Fibroblast of lung (primary cell): ENCODE data around the gene IL10RB. TPM values are rescaled to one million over a fixed set of nuclear protein-coding genes. Genes with fewer than 3 reads are reported as not detected.

Experiments
- DNase-seq, 2 donors: peaks; one replicate each; pipeline versions ENCODE4 v3.0.0 to v3.0.0-alpha.2; 2010; ENCODE audit warnings: low read depth in 2 of 2
- H2AFZ ChIP-seq: 2 replicates; pipeline ENCODE4 v1.5.1; 2012; ENCODE audit warnings: low read length, control low read depth, inconsistent platforms
- H3K27ac ChIP-seq: 2 replicates; pipeline ENCODE4 v1.5.1; 2011; ENCODE audit warnings: low read length, control low read depth; ENCODE audit not compliant: insufficient read depth
- H3K27me3 ChIP-seq: 2 replicates; pipeline ENCODE4 v1.5.1; 2011; ENCODE audit warnings: mild to moderate bottlenecking, low read length; ENCODE audit not compliant: control insufficient read depth, insufficient read depth
- H3K36me3 ChIP-seq: 2 replicates; pipeline ENCODE4 v1.5.1; 2011; ENCODE audit warnings: low read length; ENCODE audit not compliant: control insufficient read depth, insufficient read depth
- H3K4me1 ChIP-seq: 2 replicates; pipeline ENCODE4 v1.5.1; 2011; ENCODE audit warnings: low read length; ENCODE audit not compliant: control insufficient read depth, insufficient read depth; ENCODE audit errors: extremely low read depth
- H3K4me2 ChIP-seq: 2 replicates; pipeline ENCODE4 v1.5.1; 2011; ENCODE audit warnings: low read length, control low read depth; ENCODE audit not compliant: insufficient read depth; ENCODE audit errors: extremely low read depth
- H3K4me3 ChIP-seq, 4 experiments: fragments of 200-600 bp in 1 of 4; sonication (generic) in 1 of 4; replicated peaks in 1 of 4; 2 replicates each; pipeline ENCODE4 v1.5.1; 2011 to 2016; ENCODE audit warnings: low read length in 4 of 4, low read depth in 3 of 4, mild to moderate bottlenecking in 3 of 4, control low read depth in 2 of 4, inconsistent platforms in 1 of 4, mixed read lengths in 1 of 4; ENCODE audit not compliant: insufficient read depth in 1 of 4; ENCODE audit errors: control extremely low read depth in 1 of 4
- H3K79me2 ChIP-seq: 2 replicates; pipeline ENCODE4 v1.5.1; 2012; ENCODE audit warnings: mild to moderate bottlenecking, low read length, inconsistent platforms; ENCODE audit not compliant: control insufficient read depth, insufficient read depth
- H3K9ac ChIP-seq: 2 replicates; pipeline ENCODE4 v1.5.1; 2011; ENCODE audit warnings: mild to moderate bottlenecking, low read length, control low read depth; ENCODE audit not compliant: insufficient read depth
- H3K9me3 ChIP-seq: 2 replicates; pipeline ENCODE4 v1.5.1; 2012; ENCODE audit warnings: low read depth, low read length; ENCODE audit not compliant: control insufficient read depth, insufficient read depth
- H4K20me1 ChIP-seq: 2 replicates; pipeline ENCODE4 v1.5.1; 2011; ENCODE audit warnings: low read length; ENCODE audit not compliant: control insufficient read depth, insufficient read depth; ENCODE audit errors: extremely low read depth
- EZH2 ChIP-seq: IDR thresholded peaks from 2 replicates; pipeline ENCODE4 v1.5.1; 2012; ENCODE audit warnings: low read length, control low read depth, mild to moderate bottlenecking; ENCODE audit errors: missing control alignments
- polyA plus RNA-seq, 2 donors: library from polyadenylated mRNA; depleted of rRNA in 1 of 2; stranded (reverse) in 1 of 2; unstranded in 1 of 2; fragments of >200 nt; gene quantifications; 2 replicates each; pipeline ENCODE4 v1.2.1, GENCODE V29; 2011 to 2012; ENCODE audit warnings: missing spikeins in 1 of 2
- total RNA-seq: library from RNA; depleted of rRNA; stranded (reverse); fragments of >200 nt; gene quantifications from 2 replicates; pipeline ENCODE4 v1.2.1, GENCODE V29; 2014
- TF ChIP-seq, protein P1 (sequence below), 2 donors: IDR thresholded peaks in 1 of 2; conservative IDR thresholded peaks in 1 of 2; 1 replicate in 1 of 2; 2 replicates in 1 of 2; pipeline ENCODE4 v1.5.1; 2011 to 2012; ENCODE audit warnings: low read length in 2 of 2, control low read depth in 1 of 2, inconsistent platforms in 1 of 2, low read depth in 1 of 2, mild to moderate bottlenecking in 1 of 2

Gene IL10RB
- total and polyA plus RNA-seq, 2 donors (not counting 1 experiment from before 2014, with no cell fraction given): 56.2 to 64.1 TPM

DNA sequence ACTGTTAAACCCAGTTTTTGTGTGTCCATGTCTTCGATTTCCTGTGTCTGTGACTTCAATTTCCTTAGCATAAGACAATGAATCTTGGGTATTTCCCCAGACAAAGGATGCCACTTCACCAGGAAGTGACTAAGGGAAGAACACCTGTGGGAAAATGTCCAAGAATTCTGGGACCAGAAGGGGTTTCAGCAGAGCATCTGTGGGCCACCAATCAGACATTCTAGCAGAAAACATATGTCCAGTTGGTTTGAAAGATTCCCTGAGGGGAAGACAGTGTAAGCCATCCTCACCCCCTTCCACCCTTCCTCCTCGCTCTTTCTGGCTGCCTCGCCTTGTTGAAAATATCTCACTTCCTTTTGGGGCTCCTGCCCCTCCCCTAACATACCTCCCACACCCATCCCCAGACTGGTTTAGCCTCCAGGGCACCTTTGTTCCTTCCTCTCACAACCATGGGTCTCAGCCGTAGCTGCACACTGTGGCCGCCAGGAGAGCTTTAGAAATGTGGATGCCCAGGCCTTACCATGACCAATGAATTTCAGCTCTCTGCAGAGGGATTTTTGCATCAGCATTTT is 33.1 kb downstream of the IL10RB start:
- Histone ChIP-seq H4K20me1 (no peaks in the 10 kb centered on the region), H3K79me2 (no peaks in the 10 kb centered on the region), H3K27ac (no peak overlapping the region), H3K27me3 (no peaks in the 10 kb centered on the region), H3K4me1 (no peaks in the 10 kb centered on the region), H3K9me3 (no peaks in the 10 kb centered on the region), H3K4me2 (no peak overlapping the region), H3K4me3 (no peak overlapping the region), H2AFZ (no peak overlapping the region), H3K9ac (no peak overlapping the region), H3K36me3 (no peaks in the 10 kb centered on the region)
- DNase-seq: no peak
- TF ChIP-seq, protein P1, sequence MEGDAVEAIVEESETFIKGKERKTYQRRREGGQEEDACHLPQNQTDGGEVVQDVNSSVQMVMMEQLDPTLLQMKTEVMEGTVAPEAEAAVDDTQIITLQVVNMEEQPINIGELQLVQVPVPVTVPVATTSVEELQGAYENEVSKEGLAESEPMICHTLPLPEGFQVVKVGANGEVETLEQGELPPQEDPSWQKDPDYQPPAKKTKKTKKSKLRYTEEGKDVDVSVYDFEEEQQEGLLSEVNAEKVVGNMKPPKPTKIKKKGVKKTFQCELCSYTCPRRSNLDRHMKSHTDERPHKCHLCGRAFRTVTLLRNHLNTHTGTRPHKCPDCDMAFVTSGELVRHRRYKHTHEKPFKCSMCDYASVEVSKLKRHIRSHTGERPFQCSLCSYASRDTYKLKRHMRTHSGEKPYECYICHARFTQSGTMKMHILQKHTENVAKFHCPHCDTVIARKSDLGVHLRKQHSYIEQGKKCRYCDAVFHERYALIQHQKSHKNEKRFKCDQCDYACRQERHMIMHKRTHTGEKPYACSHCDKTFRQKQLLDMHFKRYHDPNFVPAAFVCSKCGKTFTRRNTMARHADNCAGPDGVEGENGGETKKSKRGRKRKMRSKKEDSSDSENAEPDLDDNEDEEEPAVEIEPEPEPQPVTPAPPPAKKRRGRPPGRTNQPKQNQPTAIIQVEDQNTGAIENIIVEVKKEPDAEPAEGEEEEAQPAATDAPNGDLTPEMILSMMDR (conservative IDR thresholded peaks at IDR 0.05 in 1 of 2, IDR thresholded peaks at IDR 0.05 in 1 of 2; ENCODE audit: low read depth in 1 of 2, low read length in 2 of 2): no peak
- no peak for TF ChIP-seq EZH2

DNA sequence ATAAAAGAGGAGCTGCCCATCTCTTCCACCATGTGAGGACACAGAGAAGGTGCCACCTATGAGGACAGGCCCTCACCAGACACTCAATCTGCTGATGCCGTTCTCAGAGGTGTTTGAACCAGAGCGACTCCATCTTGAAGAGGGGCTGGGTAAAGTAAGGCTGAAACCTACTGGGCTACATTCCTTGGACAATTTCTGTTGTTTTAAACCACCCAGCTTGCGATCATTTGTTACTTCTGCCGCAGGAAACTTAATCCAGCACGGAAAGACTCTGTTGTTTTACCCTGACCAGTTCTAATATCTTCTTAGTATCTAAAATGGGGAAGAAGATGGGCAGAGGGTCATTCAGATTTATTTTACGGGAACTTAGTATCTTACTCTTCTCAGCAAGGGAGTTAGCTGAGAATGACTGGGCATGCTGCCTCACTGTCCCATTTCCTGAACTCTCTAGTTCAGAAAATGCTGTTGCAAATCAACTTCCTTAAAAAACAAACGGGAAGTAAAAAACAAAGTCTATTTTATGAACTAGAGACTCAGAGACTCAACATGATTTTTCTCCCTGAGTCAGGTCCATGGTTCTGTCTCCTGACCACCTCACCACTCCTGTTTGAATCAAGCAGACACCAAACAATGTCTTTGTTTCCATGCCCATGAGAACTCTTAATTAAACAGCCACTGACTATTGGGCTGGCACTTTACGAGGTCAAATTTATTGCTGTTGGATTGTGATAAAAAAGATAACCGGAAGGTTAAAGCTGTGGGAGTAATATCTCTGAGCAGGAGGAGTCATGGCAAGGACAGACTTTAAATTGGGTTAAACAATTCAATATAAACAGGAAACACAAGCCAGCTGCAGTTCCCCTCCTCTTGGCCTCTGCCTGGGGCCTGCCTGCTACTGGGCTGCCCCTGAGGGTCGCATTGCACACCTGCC is 34.8 kb downstream of the IL10RB start:
- Histone ChIP-seq H3K27me3 (no peaks in the 10 kb centered on the region), H3K79me2 (no peaks in the 10 kb centered on the region), H4K20me1 (no peaks in the 10 kb centered on the region), H3K9me3 (no peaks in the 10 kb centered on the region), H3K9ac (no peak overlapping the region), H3K4me1 (no peaks in the 10 kb centered on the region), H3K4me3 (no peak overlapping the region), H3K36me3 (no peaks in the 10 kb centered on the region), H3K27ac (no peak overlapping the region), H2AFZ (no peak overlapping the region), H3K4me2 (no peak overlapping the region)
- TF ChIP-seq, protein P1 (conservative IDR thresholded peaks at IDR 0.05 in 1 of 2, IDR thresholded peaks at IDR 0.05 in 1 of 2; ENCODE audit: low read depth in 1 of 2, low read length in 2 of 2): no peak
- no peak for TF ChIP-seq EZH2
- no peak for DNase-seq

DNA sequence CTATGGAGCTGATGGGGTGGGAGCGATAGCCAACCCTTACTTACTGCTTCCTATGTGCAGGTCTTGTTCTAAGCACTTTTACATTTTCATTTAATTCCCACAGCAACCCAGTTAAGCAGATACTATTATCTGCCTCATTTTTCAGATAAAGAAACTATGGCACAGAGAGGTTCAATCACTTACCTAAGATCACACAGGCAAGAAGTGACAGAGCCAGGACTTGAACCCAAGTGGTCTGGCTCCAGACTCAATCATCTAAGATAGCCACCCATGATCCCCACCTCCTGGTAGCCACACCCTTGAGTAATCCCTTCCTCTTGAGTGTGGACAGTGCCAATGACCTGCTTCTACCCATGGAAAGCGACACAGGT is 35.5 kb downstream of the IL10RB start:
- Histone ChIP-seq H4K20me1 (no peaks in the 10 kb centered on the region), H3K9me3 (no peaks in the 10 kb centered on the region), H2AFZ (no peak overlapping the region), H3K36me3 (no peaks in the 10 kb centered on the region), H3K4me2 (no peak overlapping the region), H3K4me1 (no peaks in the 10 kb centered on the region), H3K79me2 (no peaks in the 10 kb centered on the region), H3K27me3 (no peaks in the 10 kb centered on the region), H3K4me3 (no peak overlapping the region), H3K27ac (no peak overlapping the region), H3K9ac (no peak overlapping the region)
- TF ChIP-seq, protein P1 (conservative IDR thresholded peaks at IDR 0.05 in 1 of 2, IDR thresholded peaks at IDR 0.05 in 1 of 2; ENCODE audit: low read depth in 1 of 2, low read length in 2 of 2): no peak
- TF ChIP-seq EZH2: no peak
- no peak for DNase-seq
